ENCODE measurements around the gene SETBP1.

GRCh38 chr18:44899832-44900231, 219.1 kb downstream of the SETBP1 start:
- TF ChIP-seq CTCF (IDR thresholded peaks at IDR 0.05) (no peak), POLR2A (IDR thresholded peaks at IDR 0.05) (no peak)

Measured in lower leg skin (tissue), 3 donors.